Measurements from ENCODE around the gene PCDHGA6.
"Not testable (repeated sequence)": the region's sequence is repeated elsewhere in the genome, so short reads cannot be mapped to it uniquely, and the experiment has no call there.

The PCDHGA6 gene

DNA sequence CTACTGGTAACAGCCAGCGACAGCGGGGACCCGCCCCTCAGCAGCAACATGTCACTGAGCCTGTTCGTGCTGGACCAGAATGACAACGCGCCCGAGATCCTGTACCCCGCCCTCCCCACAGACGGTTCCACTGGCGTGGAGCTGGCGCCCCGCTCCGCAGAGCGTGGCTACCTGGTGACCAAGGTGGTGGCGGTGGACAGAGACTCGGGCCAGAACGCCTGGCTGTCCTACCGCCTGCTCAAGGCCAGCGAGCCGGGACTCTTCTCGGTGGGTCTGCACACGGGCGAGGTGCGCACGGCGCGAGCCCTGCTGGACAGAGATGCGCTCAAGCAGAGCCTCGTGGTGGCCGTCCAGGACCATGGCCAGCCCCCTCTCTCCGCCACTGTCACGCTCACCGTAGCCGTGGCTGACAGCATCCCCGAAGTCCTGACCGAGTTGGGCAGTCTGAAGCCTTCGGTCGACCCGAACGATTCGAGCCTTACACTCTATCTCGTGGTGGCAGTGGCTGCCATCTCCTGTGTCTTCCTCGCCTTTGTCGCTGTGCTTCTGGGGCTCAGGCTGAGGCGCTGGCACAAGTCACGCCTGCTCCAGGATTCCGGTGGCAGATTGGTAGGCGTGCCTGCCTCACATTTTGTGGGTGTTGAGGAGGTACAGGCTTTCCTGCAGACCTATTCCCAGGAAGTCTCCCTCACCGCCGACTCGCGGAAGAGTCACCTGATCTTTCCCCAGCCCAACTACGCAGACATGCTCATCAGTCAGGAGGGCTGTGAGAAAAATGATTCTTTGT lies 20.9 kb downstream of the PCDHGA6 start:
- not testable (repeated sequence) for DNase-seq

DNA sequence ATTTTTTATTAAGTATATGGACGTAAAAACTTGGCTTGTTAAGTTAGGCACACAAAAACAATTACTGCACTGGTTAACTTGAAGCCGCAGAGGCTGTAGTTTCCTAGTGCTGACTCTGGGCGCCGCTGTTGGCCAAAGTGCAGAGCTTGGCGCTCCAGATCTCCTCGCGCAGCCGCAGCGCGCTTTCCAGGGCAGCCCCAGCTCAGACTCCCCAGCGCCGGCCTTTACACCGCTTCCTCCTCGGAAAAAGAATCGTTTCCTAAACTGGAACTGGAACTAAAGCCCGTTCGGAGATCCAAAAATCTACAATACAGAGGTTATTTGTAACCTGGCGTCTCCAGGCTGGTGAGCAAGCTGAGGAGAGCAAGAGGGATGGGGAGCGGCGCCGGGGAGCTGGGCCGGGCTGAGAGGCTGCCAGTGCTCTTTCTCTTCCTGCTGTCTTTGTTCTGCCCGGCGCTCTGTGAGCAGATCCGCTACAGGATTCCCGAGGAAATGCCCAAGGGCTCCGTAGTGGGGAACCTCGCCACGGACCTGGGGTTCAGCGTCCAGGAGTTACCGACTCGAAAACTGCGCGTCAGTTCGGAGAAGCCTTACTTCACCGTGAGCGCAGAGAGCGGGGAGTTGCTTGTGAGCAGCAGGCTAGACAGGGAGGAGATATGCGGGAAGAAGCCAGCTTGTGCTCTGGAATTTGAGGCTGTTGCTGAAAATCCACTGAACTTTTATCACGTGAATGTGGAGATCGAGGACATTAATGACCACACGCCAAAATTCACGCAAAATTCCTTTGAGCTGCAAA lies 24.3 kb downstream of the PCDHGA6 start, which contains the start of gene PCDHGB5:
Gene PCDHGB5, plus strand, starts transcription at position 192 of the 796 bp plus-strand sequence. Its CDS starts 181 bp downstream, at position 373.
- DNase-seq, result peak; percentile 51 to 81 (median 66)

DNA sequence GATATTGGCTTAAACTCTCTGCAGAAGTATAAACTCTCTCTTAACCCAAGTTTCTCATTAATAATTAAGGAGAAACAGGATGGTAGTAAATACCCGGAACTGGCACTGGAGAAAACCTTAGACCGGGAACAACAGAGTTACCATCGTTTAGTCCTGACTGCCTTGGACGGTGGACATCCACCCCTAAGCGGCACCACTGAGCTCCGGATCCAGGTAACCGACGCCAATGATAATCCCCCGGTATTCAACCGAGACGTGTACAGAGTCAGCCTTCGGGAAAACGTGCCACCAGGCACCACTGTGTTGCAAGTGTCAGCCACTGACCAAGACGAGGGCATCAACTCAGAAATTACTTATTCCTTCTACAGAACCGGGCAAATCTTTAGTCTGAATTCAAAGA lies 24.9 kb downstream of the PCDHGA6 start:
- no peak for DNase-seq

DNA sequence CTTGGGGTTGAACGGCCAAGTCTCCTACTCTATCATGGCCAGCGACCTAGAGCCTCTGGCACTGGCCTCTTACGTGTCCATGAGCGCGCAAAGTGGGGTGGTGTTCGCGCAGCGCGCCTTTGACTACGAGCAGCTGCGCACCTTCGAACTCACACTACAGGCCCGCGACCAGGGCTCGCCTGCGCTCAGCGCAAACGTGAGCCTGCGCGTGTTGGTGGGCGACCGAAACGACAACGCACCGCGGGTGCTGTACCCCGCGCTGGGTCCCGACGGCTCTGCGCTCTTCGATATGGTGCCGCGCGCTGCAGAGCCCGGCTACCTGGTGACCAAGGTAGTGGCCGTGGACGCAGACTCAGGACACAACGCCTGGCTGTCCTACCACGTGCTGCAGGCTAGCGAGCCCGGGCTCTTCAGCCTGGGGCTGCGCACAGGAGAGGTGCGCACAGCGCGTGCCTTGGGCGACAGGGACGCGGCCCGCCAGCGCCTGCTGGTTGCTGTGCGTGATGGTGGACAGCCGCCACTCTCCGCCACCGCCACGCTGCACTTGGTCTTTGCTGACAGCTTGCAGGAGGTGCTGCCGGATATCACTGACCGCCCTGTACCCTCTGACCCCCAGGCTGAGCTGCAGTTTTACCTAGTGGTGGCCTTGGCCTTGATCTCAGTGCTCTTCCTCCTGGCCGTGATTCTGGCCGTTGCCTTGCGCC lies 26.0 kb downstream of the PCDHGA6 start:
- no peak for DNase-seq

DNA sequence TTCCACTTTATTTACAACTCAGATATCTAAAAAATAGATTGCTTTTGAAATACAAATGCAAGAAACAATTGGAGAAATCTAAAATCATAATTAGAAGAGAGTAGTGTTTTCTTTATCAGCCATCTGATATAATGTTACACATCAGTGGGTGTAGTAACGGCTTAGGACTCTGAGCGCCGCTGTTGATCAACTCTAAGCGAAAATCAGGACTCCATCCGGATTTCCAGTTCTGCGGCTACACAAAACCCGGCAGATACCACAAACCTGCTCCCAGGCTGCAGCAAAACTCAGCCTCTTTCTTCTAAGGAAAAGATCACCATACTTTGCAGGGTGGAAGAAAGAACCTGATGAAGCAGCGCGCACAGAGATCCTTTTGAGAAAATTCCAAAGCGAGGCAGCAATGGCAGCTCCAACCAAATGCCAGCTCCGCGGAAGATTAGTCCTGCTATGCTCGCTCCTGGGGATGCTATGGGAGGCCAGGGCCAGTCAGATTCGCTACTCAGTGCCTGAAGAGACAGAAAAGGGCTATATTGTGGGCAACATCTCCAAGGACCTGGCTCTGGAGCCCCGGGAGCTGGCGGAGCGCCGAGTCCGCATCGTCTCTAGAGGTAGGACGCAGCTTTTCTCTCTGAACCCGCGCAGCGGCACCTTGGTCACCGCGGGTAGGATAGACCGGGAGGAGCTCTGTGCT lies 29.0 kb downstream of the PCDHGA6 start, which contains the start of gene PCDHGA9:
Gene PCDHGA9, plus strand, starts transcription at position 226 of the 691 bp plus-strand sequence. Its CDS starts 175 bp downstream, at position 401.
- peak; percentile 15 to 52 (median 44) for DNase-seq

DNA sequence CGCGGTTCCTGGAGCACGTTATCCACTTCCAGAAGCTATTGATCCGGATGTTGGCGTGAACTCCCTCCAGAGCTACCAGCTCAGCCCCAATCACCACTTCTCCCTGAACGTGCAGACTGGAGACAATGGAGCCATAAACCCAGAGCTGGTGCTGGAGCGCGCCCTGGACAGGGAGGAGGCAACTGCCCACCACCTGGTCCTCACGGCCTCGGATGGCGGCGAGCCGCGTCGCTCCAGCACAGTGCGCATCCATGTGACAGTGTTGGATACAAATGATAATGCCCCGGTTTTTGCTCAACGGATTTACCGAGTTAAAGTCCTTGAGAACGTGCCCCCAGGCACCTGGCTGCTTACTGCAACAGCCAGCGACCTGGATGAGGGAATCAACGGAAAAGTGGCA lies 29.7 kb downstream of the PCDHGA6 start:
- DNase-seq, result no peak

DNA sequence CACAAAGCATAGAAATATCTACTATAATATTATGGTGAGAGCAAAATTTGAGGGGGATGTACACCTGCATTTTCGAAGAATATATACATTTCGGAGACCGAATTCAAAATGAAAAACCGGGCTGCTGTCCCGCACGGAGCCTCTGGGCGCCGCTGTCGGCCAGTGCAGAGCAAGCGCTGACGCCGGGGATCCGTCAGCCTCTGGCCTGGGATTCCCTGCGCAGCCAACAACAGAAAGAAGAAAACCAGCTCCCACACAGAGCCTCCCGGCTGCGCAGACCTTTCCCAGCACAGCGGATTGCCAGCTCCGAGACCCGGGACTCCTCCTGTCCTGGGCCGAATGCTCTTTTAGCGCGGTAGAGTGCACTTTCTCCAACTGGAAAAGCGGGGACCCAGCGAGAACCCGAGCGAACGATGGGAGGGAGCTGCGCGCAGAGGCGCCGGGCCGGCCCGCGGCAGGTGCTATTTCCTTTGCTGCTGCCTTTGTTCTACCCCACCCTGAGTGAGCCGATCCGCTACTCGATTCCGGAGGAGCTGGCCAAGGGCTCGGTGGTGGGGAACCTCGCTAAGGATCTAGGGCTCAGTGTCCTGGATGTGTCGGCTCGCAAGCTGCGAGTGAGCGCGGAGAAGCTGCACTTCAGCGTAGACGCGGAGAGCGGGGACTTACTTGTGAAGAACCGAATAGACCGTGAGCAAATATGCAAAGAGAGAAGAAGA lies 34.3 kb downstream of the PCDHGA6 start, which contains the start of gene PCDHGB6:
Gene PCDHGB6, plus strand, starts transcription at position 232 of the 716 bp plus-strand sequence. Its CDS starts 182 bp downstream, at position 414.
- DNase-seq, result peak; percentile 43 to 81 (median 62)

DNA sequence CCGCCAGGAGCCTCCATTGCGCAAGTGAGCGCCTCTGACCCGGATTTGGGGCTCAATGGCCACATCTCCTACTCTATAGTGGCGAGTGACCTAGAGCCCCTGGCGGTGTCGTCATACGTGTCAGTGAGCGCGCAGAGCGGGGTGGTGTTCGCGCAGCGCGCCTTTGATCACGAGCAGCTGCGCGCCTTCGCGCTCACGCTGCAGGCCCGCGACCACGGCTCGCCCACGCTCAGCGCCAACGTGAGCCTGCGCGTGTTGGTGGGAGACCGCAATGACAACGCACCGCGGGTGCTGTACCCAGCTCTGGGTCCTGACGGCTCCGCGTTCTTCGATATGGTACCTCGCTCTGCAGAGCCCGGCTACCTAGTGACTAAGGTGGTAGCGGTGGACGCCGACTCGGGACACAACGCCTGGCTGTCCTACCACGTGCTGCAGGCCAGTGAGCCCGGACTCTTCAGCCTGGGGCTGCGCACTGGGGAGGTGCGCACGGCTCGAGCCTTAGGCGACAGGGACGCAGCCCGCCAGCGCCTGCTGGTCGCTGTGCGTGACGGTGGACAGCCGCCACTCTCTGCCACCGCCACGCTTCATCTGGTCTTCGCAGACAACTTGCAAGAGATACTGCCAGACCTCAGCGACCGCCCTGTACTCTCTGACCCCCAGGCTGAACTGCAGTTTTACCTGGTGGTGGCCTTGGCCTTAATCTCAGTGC lies 36.1 kb downstream of the PCDHGA6 start:
- no peak for DNase-seq

DNA sequence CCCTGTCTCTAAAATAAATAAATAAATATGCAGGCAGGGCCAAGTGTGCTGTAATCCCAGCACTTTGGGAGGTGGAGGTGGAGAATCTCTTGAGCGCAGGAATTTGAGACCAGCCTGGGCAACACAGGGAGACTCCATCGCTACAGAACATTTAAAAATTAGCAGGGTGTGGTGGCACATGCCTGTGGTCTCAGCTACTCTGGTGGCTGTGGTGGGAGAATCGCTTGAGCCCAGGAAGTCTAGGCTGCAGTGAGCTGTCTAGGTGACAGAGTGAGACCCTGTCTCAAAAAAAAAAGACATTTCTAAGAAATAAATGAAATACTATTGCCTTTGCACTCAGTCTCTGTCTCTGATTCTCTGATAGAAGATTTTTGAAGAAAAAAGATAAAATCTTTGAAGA lies 37.9 kb downstream of the PCDHGA6 start:
- DNase-seq, result no peak

DNA sequence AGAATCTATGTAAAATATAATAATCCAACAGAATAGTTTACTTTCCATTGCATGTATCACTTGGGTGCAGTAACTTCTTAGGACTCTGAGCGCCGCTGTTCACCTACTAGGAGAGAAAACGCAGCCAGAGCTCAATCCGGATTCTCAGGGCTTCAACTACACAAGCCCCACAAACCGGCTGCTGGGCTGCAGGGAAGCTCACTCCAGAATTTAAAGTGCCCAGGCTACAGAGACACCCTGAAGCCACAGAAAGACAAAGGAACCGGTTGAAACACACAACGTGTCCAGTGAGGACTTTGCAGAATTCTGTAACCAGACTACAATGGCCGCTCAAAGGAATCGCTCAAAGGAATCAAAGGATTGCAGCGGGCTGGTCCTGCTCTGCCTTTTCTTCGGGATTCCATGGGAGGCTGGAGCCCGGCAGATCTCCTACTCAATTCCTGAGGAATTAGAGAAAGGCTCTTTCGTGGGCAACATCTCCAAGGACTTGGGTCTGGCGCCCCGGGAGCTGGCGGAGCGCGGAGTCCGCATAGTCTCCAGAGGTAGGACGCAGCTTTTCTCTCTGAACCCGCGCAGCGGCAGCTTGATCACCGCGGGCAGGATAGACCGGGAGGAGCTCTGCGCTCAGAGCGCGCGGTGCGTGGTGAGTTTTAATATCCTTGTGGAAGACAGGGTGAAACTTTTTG lies 39.3 kb downstream of the PCDHGA6 start, which contains the start of gene PCDHGA10:
Gene PCDHGA10, plus strand, starts transcription at position 134 of the 686 bp plus-strand sequence. Its CDS starts 189 bp downstream, at position 323.
- peak; percentile 67 to 83 (median 77) for DNase-seq

DNA sequence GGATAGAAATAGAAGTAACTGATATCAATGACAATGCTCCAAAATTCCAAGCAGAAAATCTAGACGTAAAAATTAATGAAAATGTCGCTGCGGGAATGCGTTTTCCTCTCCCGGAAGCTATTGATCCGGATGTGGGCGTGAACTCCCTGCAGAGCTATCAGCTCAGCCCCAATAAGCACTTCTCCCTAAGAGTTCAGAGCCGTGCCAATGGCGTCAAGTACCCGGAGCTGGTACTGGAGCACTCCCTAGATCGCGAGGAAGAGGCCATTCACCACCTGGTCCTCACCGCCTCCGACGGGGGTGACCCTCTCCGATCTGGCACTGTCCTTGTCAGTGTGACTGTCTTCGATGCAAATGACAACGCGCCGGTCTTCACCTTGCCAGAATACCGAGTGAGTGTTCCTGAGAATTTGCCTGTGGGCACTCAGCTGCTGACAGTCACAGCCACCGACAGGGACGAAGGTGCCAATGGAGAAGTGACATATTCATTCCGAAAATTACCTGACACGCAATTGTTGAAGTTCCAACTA lies 39.9 kb downstream of the PCDHGA6 start:
- no peak for DNase-seq

DNA sequence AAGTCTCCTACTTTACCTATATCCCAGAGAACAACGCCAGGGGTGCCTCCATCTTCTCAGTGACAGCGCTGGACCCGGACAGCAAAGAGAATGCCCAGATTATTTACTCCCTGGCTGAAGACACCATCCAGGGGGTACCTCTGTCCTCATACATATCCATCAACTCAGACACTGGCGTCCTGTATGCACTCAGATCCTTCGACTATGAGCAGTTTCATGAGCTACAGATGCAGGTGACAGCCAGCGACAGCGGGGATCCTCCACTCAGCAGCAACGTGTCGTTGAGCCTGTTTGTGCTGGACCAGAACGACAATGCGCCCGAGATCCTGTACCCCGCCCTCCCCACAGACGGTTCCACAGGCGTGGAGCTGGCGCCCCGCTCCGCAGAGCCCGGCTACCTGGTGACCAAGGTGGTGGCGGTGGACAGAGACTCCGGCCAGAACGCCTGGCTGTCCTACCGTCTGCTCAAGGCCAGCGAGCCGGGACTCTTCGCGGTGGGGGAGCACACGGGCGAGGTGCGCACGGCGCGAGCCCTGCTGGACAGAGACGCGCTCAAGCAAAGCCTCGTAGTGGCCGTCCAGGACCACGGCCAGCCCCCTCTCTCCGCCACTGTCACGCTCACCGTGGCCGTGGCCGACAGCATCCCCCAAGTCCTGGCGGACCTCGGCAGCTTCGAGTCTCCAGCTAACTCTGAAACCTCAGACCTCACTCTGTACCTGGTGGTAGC lies 41.0 kb downstream of the PCDHGA6 start:
- not testable (repeated sequence) for DNase-seq

DNA sequence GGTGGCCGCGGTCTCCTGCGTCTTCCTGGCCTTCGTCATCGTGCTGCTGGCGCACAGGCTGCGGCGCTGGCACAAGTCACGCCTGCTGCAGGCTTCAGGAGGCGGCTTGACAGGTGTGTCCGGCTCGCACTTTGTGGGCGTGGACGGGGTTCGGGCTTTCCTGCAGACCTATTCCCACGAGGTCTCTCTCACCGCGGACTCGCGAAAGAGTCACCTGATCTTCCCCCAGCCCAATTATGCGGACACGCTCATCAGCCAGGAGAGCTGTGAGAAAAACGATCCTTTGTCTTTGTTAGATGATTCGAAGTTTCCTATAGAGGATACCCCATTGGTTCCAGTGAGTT lies 41.6 kb downstream of the PCDHGA6 start:
- DNase-seq, result not testable (repeated sequence)

DNA sequence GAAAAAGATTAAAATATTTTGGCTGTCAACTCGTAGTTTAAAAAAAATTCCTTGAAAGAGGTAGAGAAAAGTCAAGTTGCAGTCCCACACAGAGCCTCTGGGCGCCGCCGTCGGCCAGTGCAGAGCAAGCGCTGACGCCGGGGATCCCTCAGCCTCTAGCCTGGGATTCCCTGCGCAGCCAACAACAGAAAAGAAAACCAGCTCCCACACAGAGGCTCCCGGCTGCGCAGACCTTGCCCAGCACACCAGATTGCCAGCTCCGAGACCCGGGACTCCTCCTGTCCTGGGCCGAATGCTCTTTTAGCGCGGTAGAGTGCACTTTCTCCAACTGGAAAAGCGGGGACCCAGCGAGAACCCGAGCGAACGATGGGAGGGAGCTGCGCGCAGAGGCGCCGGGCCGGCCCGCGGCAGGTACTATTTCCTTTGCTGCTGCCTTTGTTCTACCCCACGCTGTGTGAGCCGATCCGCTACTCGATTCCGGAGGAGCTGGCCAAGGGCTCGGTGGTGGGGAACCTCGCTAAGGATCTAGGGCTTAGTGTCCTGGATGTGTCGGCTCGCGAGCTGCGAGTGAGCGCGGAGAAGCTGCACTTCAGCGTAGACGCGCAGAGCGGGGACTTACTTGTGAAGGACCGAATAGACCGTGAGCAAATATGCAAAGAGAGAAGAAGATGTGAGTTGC lies 43.9 kb downstream of the PCDHGA6 start, which contains the start of gene PCDHGB7:
Gene PCDHGB7, plus strand, starts transcription at position 184 of the 679 bp plus-strand sequence. Its CDS starts 183 bp downstream, at position 367.
- peak; percentile 83 to 93 (median 88) for DNase-seq

DNA sequence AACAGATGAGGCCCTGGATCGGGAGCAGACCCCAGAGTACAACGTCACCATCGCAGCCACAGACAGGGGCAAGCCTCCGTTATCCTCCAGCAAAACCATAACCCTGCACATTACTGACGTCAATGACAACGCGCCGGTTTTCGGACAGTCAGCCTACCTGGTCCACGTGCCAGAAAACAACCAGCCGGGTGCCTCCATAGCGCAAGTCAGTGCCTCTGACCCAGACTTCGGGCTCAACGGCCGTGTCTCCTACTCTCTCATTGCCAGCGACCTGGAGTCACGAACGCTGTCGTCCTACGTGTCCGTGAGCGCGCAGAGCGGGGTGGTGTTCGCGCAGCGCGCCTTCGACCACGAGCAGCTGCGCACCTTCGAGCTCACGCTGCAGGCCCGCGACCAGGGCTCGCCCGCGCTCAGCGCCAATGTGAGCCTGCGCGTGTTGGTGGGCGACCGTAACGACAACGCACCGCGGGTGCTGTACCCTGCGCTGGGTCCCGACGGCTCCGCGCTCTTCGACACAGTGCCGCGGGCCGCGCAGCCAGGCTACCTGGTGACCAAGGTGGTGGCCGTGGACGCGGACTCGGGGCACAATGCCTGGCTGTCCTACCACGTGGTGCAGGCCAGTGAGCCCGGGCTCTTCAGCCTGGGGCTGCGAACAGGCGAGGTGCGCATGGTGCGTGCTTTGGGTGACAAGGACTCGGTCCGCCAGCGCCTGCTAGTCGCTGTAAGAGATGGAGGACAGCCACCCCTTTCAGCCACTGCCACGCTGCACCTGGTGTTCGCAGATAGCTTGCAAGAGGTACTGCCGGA lies 45.6 kb downstream of the PCDHGA6 start:
- no peak for DNase-seq

DNA sequence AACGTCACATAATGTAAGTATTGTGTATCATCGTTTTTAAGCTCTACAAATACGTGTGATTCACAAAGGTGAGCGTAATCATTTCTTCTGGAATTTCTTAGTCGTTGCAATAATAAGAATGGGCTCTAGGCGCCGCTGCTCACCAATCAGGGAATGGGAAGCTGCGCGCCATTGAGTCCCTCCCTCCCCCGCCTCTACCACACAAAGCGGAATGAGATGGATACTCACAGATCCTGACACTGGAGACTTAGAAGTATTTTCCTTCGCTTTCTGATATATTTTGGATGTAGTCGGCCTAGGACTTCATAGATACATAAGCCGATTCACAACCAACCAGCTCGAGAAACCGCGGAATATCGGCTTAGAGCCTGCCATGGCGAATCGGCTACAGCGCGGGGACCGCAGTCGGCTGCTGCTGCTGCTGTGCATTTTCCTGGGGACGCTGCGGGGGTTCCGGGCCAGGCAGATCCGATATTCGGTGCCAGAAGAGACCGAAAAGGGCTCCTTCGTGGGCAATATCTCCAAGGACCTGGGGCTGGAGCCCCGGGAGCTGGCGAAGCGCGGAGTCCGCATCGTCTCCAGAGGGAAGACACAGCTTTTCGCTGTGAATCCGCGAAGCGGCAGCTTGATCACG lies 47.3 kb downstream of the PCDHGA6 start, which contains the start of gene PCDHGA11:
Gene PCDHGA11, plus strand, starts transcription at position 197 of the 634 bp plus-strand sequence. Its CDS starts 177 bp downstream, at position 374.
- DNase-seq, result peak; percentile 79 to 87 (median 86)

DNA sequence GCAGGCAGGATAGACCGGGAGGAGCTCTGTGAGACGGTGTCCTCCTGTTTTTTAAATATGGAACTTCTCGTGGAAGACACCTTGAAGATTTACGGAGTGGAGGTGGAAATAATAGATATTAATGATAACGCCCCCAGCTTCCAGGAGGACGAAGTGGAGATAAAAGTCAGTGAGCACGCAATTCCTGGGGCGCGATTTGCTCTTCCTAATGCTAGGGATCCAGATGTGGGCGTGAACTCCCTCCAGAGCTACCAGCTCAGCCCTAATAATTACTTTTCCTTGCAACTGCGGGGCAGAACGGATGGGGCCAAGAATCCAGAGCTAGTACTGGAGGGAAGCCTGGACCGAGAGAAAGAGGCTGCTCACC lies 47.8 kb downstream of the PCDHGA6 start:
- no peak for DNase-seq

Data from suppressor macrophage (primary cell).